ENCODE data around the gene CERK.

Gene CERK

DNA sequence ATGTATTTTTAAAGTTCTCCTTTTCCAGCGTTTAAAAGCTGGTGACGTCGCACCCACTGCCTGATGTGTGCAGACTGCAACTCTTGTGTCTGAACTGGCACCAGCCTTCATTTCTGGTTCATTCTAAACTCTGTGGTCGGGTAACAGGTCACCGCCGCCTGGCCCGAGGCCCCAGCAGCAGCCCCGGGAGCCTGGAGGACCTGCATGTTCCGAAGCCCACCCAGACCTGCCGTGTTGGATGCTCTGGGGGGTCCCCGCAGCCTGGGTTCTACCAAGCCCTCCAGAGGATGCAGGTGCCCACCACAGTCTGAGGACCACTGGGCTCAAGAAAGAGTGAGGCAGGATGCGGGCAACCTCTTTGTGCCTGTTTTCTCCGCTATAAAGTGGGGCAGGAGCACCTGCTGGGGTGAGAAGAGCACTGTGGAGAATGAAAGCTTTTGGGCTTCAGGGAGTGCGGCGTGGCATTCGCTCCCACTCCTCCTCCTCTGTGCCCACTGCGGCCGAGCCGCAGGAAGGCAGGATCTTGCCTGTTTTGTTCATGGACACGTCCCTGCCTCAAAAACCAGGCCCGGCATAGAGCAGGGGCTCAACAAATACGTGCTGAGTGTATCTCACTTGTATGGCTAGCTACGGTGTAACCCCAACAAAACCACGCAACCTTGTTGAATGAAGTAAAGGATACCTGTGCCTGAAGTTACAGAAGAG is 40.1 kb downstream of the CERK start:
- H3K27ac ChIP-seq, result no peak overlapping the region
- peaks cover 55% of the 10 kb centered on the region; the same call in 1 of the 2 replicates for H3K36me3 ChIP-seq (ENCODE audit: insufficient read depth, low read length)
- DNase-seq (ENCODE audit: low read depth, low spot score), result no peak
- no peak overlapping the region for H3K9ac ChIP-seq (ENCODE audit: insufficient read length)
- no peak overlapping the region for H3K4me3 ChIP-seq
- TF ChIP-seq EZH2 (IDR thresholded peaks at IDR 0.05) (no peak), FOXP2 (optimal IDR thresholded peaks at IDR 0.05; ENCODE audit: control extremely low read depth, extremely low read length, insufficient read depth) (no peak), POLR2AphosphoS5 (IDR thresholded peaks at IDR 0.05; ENCODE audit: borderline replicate concordance, low read depth, low read length) (no peak)
- no peaks in the 10 kb centered on the region for H3K9me3 ChIP-seq (ENCODE audit: low read depth, low read length)

DNA sequence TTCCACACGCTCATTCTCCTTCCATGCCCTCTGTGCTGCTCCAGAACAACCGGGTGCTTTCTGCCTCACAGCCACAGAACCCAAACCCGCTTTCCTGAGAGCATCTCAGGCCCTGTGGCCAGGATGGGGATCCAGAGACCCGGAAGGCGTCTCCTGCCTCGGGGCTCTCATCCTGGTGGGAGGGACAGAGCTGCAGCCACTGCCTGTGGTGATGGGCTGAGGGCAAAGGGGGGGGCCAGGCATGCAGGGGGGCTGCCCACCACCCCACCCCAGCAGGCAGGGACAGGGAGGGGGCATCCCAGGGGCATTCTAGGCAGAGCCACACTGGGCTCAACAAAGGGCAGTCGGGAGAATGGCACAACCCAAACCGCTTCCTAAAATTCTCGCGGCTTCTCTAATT is 41.4 kb downstream of the CERK start:
- DNase-seq (ENCODE audit: low read depth, low spot score), result no peak
- H3K36me3 ChIP-seq (ENCODE audit: insufficient read depth, low read length), result peaks cover 59% of the 10 kb centered on the region
- H3K4me3 ChIP-seq, result no peak overlapping the region
- H3K27ac ChIP-seq, result no peak overlapping the region
- H3K9ac ChIP-seq (ENCODE audit: insufficient read length), result no peak overlapping the region
- TF ChIP-seq EZH2 (IDR thresholded peaks at IDR 0.05), result no peak
- TF ChIP-seq POLR2AphosphoS5 (IDR thresholded peaks at IDR 0.05; ENCODE audit: borderline replicate concordance, low read depth, low read length), result no peak
- no peak for TF ChIP-seq FOXP2 (optimal IDR thresholded peaks at IDR 0.05; ENCODE audit: control extremely low read depth, extremely low read length, insufficient read depth)
- H3K9me3 ChIP-seq (ENCODE audit: low read depth, low read length), result no peaks in the 10 kb centered on the region

DNA sequence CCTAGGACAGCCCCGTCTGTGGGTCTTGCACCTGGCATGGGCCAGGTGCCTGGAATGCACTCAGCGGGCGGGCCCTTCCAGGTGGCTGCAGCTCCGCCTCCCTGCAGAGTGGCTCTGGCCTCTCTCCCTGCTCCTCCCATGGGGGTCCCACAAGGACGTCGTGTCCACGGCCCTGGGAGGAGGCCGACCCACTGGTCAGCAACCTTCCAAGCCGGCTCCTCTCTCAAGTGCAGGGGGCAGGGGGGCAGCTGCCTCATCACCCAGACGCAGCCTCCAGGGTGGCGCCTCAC is 41.9 kb downstream of the CERK start:
- H3K36me3 ChIP-seq (ENCODE audit: insufficient read depth, low read length), result peaks cover 59% of the 10 kb centered on the region
- H3K9me3 ChIP-seq (ENCODE audit: low read depth, low read length), result no peaks in the 10 kb centered on the region
- TF ChIP-seq EZH2 (IDR thresholded peaks at IDR 0.05) (no peak), FOXP2 (optimal IDR thresholded peaks at IDR 0.05; ENCODE audit: control extremely low read depth, extremely low read length, insufficient read depth) (no peak)
- DNase-seq (ENCODE audit: low read depth, low spot score), result no peak
- H3K4me3 ChIP-seq, result no peak overlapping the region
- no peak overlapping the region for H3K9ac ChIP-seq (ENCODE audit: insufficient read length)
- no peak overlapping the region for H3K27ac ChIP-seq

DNA sequence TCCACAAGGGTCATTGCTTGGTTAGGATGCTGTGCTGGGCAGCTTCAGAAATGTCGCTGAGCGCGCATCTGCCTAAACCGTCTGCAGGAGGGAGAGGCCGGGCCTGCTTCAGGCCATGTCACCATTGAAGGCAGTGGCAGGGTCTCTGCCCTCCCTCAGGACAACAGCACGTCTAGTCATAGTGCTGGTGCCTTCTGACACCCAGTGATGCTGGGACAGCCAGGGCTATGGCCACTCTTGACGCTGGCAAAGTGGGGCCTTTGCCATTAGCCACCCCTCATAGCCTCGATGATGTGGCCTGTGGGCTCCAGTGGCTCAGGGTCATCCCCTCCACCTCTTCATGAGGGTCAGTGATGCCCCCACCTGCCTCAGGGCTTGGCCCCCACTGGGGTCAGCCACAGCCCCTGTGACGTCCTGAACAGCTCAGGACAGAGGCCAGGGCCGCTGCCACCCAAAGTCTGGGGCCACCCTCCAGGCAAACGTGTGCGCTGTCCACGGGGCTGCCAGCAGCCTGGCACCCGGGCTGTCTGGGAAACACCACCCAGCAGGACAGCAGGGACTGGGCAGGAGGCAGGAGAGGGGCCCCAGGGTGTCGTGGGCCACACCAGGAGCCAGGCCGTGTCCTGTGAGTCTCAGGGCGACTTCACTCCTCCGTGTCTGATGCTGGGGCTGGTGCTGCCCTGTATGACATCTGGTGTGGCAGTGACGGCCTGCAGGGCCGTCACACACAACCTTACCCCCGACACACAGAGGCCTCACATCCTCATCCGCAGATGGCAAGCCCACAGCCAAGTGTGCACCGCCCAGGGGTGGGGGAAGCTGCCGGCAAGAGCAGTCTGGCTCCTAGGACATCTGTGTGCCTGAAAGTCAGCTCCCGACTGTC is 42.5 kb downstream of the CERK start:
- H3K36me3 ChIP-seq (ENCODE audit: insufficient read depth, low read length), result peaks cover 58% of the 10 kb centered on the region
- H3K27ac ChIP-seq, result no peak overlapping the region
- H3K9ac ChIP-seq (ENCODE audit: insufficient read length), result no peak overlapping the region
- H3K9me3 ChIP-seq (ENCODE audit: low read depth, low read length), result no peaks in the 10 kb centered on the region
- TF ChIP-seq EZH2 (IDR thresholded peaks at IDR 0.05), result no peak
- TF ChIP-seq POLR2AphosphoS5 (IDR thresholded peaks at IDR 0.05; ENCODE audit: borderline replicate concordance, low read depth, low read length), result no peak
- TF ChIP-seq FOXP2 (optimal IDR thresholded peaks at IDR 0.05; ENCODE audit: control extremely low read depth, extremely low read length, insufficient read depth), result no peak
- H3K4me3 ChIP-seq, result no peak overlapping the region
- DNase-seq (ENCODE audit: low read depth, low spot score), result no peak

DNA sequence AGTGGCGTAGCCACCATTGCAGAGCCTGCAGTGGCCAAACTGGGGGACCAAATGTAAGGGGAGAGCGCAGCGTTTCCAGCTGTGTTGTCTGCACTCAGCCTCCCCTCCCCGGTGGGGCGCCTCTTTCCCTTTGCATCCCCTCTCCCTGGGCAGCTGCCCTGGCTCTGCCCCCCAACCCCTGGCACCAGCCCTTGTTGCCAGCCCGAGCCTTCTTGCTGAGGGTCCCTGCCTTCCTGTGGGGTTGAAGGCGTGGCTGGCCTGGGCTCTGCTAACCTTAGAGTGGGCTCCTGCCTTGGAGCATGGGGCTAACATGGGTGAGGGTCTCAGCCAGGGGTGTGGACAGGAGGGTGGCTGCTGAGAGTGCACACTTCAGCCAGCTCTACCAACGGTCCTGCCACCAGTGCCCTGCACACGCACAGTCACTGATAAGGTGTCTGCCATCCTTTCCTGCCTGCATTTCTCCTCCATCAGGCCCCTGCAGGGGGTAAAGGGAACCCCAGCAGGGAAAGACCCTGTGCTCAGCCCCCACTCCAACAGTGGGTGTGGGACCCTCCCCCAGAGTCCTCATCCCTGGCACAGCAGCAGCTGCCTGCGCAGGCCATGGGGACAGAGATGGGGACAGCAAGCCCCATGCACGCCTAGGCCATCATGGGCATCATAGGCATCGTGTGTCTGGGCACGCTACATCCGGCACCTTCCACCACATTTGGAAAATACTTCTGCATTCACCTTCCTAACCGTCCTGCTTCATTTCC is 43.5 kb downstream of the CERK start:
- Histone ChIP-seq H3K27ac (no peak overlapping the region), H3K36me3 (ENCODE audit: insufficient read depth, low read length) (peaks cover 66% of the 10 kb centered on the region)

DNA sequence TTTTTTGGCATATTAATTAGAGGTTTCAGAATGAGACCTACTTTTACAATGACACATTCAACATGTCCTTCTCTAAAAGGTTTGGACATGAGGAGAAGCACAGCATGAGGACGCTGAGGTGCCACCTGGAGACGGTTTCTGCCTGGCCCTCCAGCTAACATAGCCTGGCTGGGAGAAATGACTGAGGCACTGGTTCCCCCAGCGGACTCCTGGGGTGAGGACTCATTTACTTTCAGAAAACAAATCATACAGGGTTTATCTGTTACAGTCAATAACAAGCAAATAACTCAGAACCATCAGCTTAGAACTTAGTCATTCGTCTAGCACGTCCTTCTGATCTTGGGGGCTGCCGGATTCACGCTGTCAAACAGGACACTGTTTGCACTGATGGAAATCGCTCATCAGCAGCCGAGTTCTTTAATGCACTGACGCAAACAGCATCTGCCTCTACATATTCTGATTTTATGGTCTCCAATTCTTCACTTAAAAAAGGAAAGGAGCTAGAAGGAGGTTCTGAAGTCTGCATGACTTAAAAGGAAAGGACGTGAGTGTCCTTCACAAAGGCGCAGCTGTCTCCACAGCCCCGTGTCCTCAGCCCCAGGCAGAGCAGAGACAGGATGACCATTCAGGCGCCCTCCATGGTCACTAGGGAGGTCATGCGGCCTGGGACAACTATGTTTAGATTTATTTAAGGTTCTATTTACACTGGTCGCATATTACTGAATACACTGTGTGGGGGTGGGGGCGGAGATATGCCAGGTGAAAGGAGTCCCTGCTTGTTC is 44.2 kb downstream of the CERK start:
- no peak overlapping the region for H3K27ac ChIP-seq
- peaks cover 58% of the 10 kb centered on the region for H3K36me3 ChIP-seq (ENCODE audit: insufficient read depth, low read length)
- no peaks in the 10 kb centered on the region for H3K9me3 ChIP-seq (ENCODE audit: low read depth, low read length)
- H3K4me3 ChIP-seq, result no peak overlapping the region
- DNase-seq (ENCODE audit: low read depth, low spot score), result no peak
- no peak overlapping the region for H3K9ac ChIP-seq (ENCODE audit: insufficient read length)
- TF ChIP-seq EZH2 (IDR thresholded peaks at IDR 0.05), result no peak
- TF ChIP-seq POLR2AphosphoS5 (IDR thresholded peaks at IDR 0.05; ENCODE audit: borderline replicate concordance, low read depth, low read length), result no peak
- no peak for TF ChIP-seq FOXP2 (optimal IDR thresholded peaks at IDR 0.05; ENCODE audit: control extremely low read depth, extremely low read length, insufficient read depth)

More for the DNA sequence above, 43.5 kb downstream of the CERK start:
- TF ChIP-seq POLR2AphosphoS5 (IDR thresholded peaks at IDR 0.05; ENCODE audit: borderline replicate concordance, low read depth, low read length), result no peak
- no peak for TF ChIP-seq EZH2 (IDR thresholded peaks at IDR 0.05)
- Histone ChIP-seq H3K9ac (ENCODE audit: insufficient read length) (no peak overlapping the region), H3K4me3 (no peak overlapping the region), H3K9me3 (ENCODE audit: low read depth, low read length) (no peaks in the 10 kb centered on the region)
- DNase-seq (ENCODE audit: low read depth, low spot score), result no peak

DNA sequence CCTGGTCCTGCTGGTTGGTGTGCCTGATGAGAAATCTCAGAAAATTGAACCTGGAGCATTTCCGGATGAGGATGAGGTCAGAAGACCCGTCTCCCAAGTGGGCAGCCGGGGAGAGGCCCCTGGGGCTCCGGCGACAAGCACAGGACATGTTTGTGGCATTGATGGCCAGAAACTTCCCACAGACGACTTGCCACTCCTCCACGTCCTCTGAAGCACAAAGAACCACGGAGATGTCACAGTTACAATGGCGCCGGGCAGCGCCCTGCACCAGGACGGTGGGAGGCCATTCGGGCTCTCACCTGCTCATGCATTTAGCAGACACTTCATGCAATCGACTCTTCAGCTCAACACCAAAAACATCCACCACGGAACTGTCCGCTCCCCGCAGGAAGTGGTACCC is 46.5 kb downstream of the CERK start:
- H3K36me3 ChIP-seq (ENCODE audit: insufficient read depth, low read length), result peaks cover 51% of the 10 kb centered on the region
- no peak for DNase-seq (ENCODE audit: low read depth, low spot score)
- no peak overlapping the region for H3K4me3 ChIP-seq
- no peak for TF ChIP-seq POLR2AphosphoS5 (IDR thresholded peaks at IDR 0.05; ENCODE audit: borderline replicate concordance, low read depth, low read length)
- no peak for TF ChIP-seq EZH2 (IDR thresholded peaks at IDR 0.05)
- no peak for TF ChIP-seq FOXP2 (optimal IDR thresholded peaks at IDR 0.05; ENCODE audit: control extremely low read depth, extremely low read length, insufficient read depth)
- H3K27ac ChIP-seq, result no peak overlapping the region
- no peak overlapping the region for H3K9ac ChIP-seq (ENCODE audit: insufficient read length)
- H3K9me3 ChIP-seq (ENCODE audit: low read depth, low read length), result no peaks in the 10 kb centered on the region

DNA sequence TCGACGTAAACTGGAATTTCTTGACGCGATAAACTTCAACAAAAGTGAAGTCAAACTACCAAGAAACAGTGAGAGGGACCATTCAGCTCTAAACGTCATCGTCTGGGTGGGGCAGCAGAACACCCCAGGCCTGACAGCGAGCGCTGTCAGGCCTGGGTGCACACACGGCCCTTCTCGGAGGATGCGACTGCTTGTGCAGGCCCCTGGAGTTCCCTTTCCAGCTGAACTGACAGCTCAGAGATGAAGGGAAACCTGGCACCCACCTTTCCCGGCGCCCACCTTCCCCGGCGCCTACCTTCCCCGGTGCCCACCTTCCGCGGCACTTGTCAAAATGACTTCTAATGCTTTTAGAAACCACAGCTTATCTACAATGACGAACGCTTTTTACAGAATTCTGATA is 47.9 kb downstream of the CERK start:
- peaks cover 53% of the 10 kb centered on the region for H3K36me3 ChIP-seq (ENCODE audit: insufficient read depth, low read length)
- DNase-seq (ENCODE audit: low read depth, low spot score), result no peak
- H3K9ac ChIP-seq (ENCODE audit: insufficient read length), result no peak overlapping the region
- TF ChIP-seq POLR2AphosphoS5 (IDR thresholded peaks at IDR 0.05; ENCODE audit: borderline replicate concordance, low read depth, low read length), result no peak
- TF ChIP-seq FOXP2 (optimal IDR thresholded peaks at IDR 0.05; ENCODE audit: control extremely low read depth, extremely low read length, insufficient read depth), result no peak
- no peak for TF ChIP-seq EZH2 (IDR thresholded peaks at IDR 0.05)
- no peak overlapping the region for H3K4me3 ChIP-seq
- no peak overlapping the region for H3K27ac ChIP-seq
- H3K9me3 ChIP-seq (ENCODE audit: low read depth, low read length), result no peaks in the 10 kb centered on the region

All from SK-N-MC (cell line).